SK-N-SH (cell line): ENCODE measurements around the gene TBC1D2B. TPM values are rescaled to one million over a fixed set of nuclear protein-coding genes. Genes with fewer than 3 reads are reported as not detected.

Source experiments
- CTCF ChIA-PET: fragments of 300-600, 350-600 bp; formaldehyde crosslinking; extraction: SDS; loops from one replicate; lab custom pipeline; 2021; lab: Yijun Ruan, JAX
- POLR2A ChIA-PET: fragments of 350-600 bp; sonication (Branson Sonifier 250); formaldehyde crosslinking; extraction: SDS; loops from one replicate; lab custom pipeline; 2020; ENCODE audit warnings: antibody characterized with exemption, inconsistent platforms; lab: Yijun Ruan, JAX
- DNase-seq: peaks from one replicate; pipeline ENCODE4 v3.0.0; 2012
- H2AFZ ChIP-seq: fragments of 200-600 bp; sonication (generic); 2 replicates; pipeline ENCODE4 v1.8.1; 2016; ENCODE audit warnings: antibody characterized with exemption, mild to moderate bottlenecking, low read depth
- H3F3A ChIP-seq: fragments of 200-600 bp; sonication (generic); replicated peaks from 2 replicates; pipeline ENCODE3; 2016; ENCODE audit warnings: antibody characterized with exemption, mild to moderate bottlenecking; ENCODE audit not compliant: insufficient read depth
- H3K27ac ChIP-seq, 2 experiments: fragments of 200-500 bp in 1 of 2; fragments of 200-600 bp in 1 of 2; sonication (Bioruptor generic) in 1 of 2; sonication (generic), shearing (Covaris generic) in 1 of 2; 2 replicates each; pipeline versions ENCODE4 v1.5.1 to v1.6.1; 2014 to 2016; ENCODE audit warnings: low read depth in 2 of 2, inconsistent platforms in 1 of 2, low read length in 1 of 2, mild to moderate bottlenecking in 1 of 2, mixed read lengths in 1 of 2
- H3K27me3 ChIP-seq: fragments of 200-600 bp; sonication (generic), shearing (Covaris generic); 2 replicates; pipeline ENCODE4 v1.6.1; 2016; ENCODE audit warnings: mixed run types; ENCODE audit not compliant: insufficient read depth
- H3K36me3 ChIP-seq, 2 experiments: fragments of 200-500 bp in 1 of 2; fragments of 200-600 bp in 1 of 2; sonication (Bioruptor generic) in 1 of 2; sonication (generic) in 1 of 2; replicated peaks in 1 of 2; 2 replicates each; pipeline versions ENCODE3 to v1.5.1; 2014 to 2016; ENCODE audit warnings: low read length in 1 of 2, mild to moderate bottlenecking in 1 of 2; ENCODE audit not compliant: insufficient read depth in 2 of 2, control insufficient read depth in 1 of 2
- H3K4me1 ChIP-seq, 2 experiments: fragments of 200-500 bp in 1 of 2; fragments of 200-600 bp in 1 of 2; sonication (Bioruptor generic) in 1 of 2; sonication (generic), shearing (Covaris generic) in 1 of 2; 2 replicates each; pipeline versions ENCODE4 v1.5.1 to v1.6.1; 2014 to 2016; ENCODE audit warnings: low read depth in 1 of 2, low read length in 1 of 2, mixed run types in 1 of 2; ENCODE audit not compliant: insufficient read depth in 2 of 2, control insufficient read depth in 1 of 2
- H3K4me2 ChIP-seq: fragments of 200-600 bp; sonication (generic), shearing (Covaris generic); 2 replicates; pipeline ENCODE4 v1.6.1; 2017; ENCODE audit warnings: mixed run types
- H3K4me3 ChIP-seq, 2 experiments: fragments of 200-500 bp in 1 of 2; fragments of 200-600 bp in 1 of 2; sonication (Bioruptor generic) in 1 of 2; sonication (generic), shearing (Covaris generic) in 1 of 2; 2 replicates each; pipeline versions ENCODE4 v1.5.1 to v1.8.1; 2014 to 2016; ENCODE audit warnings: low read depth in 2 of 2, inconsistent platforms in 1 of 2, low read length in 1 of 2, mild to moderate bottlenecking in 1 of 2, mixed read lengths in 1 of 2, moderate library complexity in 1 of 2
- H3K79me2 ChIP-seq: fragments of 200-600 bp; sonication (generic); 2 replicates; pipeline ENCODE4 v1.8.1; 2017; ENCODE audit warnings: mild to moderate bottlenecking; ENCODE audit not compliant: insufficient read depth
- H3K9ac ChIP-seq: fragments of 200-600 bp; sonication (generic); 2 replicates; pipeline ENCODE4 v1.6.1; 2017; ENCODE audit warnings: mixed run types
- H3K9me2 ChIP-seq: fragments of 200-600 bp; sonication (generic); 2 replicates; pipeline ENCODE4 v1.6.1; 2017; ENCODE audit warnings: mixed run types
- H3K9me3 ChIP-seq: fragments of 200-600 bp; sonication (generic); 2 replicates; pipeline ENCODE4 v1.6.1; 2017; ENCODE audit warnings: mixed run types, mild to moderate bottlenecking, moderate library complexity
- H4K20me1 ChIP-seq: fragments of 200-600 bp; sonication (generic); 2 replicates; pipeline ENCODE4 v1.6.1; 2017; ENCODE audit warnings: mild to moderate bottlenecking, mixed run types; ENCODE audit not compliant: insufficient read depth
- CHD2 ChIP-seq: fragments of 150-350 bp; IDR thresholded peaks from 2 replicates; pipeline ENCODE4 v1.6.1; 2018; ENCODE audit warnings: low read length; ENCODE audit not compliant: partially characterized antibody
- EP300 ChIP-seq, 2 experiments: IDR thresholded peaks; 2 replicates each; pipeline versions ENCODE4 v1.4.0 to v1.6.1; 2012; ENCODE audit warnings: borderline replicate concordance in 1 of 2, low read depth in 1 of 2, low read length in 1 of 2
- EZH2phosphoT487 ChIP-seq: fragments of 200-600 bp; sonication (generic); IDR thresholded peaks from 2 replicates; pipeline ENCODE4 v1.6.1; 2017; ENCODE audit warnings: low read depth, mixed run types, mild to moderate bottlenecking, antibody characterized with exemption, moderate library complexity, borderline replicate concordance
- FOSL2 ChIP-seq: IDR thresholded peaks from 2 replicates; pipeline ENCODE4 v1.4.0; 2012; ENCODE audit warnings: low read depth, mild to moderate bottlenecking, moderate library complexity, borderline replicate concordance
- JUND ChIP-seq: IDR thresholded peaks from 2 replicates; pipeline ENCODE4 v1.4.0; 2012
- POLR2AphosphoS5 ChIP-seq: IDR thresholded peaks from 2 replicates; pipeline ENCODE4 v1.6.1; 2012; ENCODE audit warnings: low read depth, low read length
- RCOR1 ChIP-seq: fragments of 150-350 bp; IDR thresholded peaks from 2 replicates; pipeline ENCODE4 v1.6.1; 2017; ENCODE audit warnings: antibody characterized with exemption, low read length
- SIN3A ChIP-seq: IDR thresholded peaks from 2 replicates; pipeline ENCODE4 v1.6.1; 2012; ENCODE audit warnings: low read depth, mild to moderate bottlenecking, low read length, moderate library complexity, borderline replicate concordance
- SMC3 ChIP-seq: IDR thresholded peaks from 2 replicates; pipeline ENCODE4 v1.6.1; 2012; ENCODE audit warnings: low read depth, low read length, improper control_type of control experiment
- TAF1 ChIP-seq: IDR thresholded peaks from 2 replicates; pipeline ENCODE4 v1.6.1; 2012; ENCODE audit warnings: low read depth, mild to moderate bottlenecking, low read length, moderate library complexity, borderline replicate concordance
- TCF12 ChIP-seq: IDR thresholded peaks from 2 replicates; pipeline ENCODE4 v1.4.0; 2012
- WGBS: methylation state at CpG from one replicate; pipeline ENCODE4 v1.1.6; 2017; ENCODE audit warnings: low lambda C conversion rate; 5-methylcytosine and 5-hydroxymethylcytosine counted together
- polyA plus RNA-seq, 3 experiments: library from polyadenylated mRNA; depleted of rRNA; stranded (reverse); fragments of >200 nt; gene quantifications; 2 replicates each; pipeline ENCODE4 v1.2.3, GENCODE V29; 2012
- TF ChIP-seq, protein P1 (sequence below): IDR thresholded peaks from 2 replicates; pipeline ENCODE4 v1.4.0; 2012; ENCODE audit warnings: low read depth
- TF ChIP-seq, protein P2 (sequence below): IDR thresholded peaks from 2 replicates; pipeline ENCODE4 v1.4.0; 2012; ENCODE audit warnings: low read depth, borderline replicate concordance
- TF ChIP-seq, protein P3 (sequence below): fragments of 200-600 bp; sonication (generic); IDR thresholded peaks from 2 replicates; pipeline ENCODE4 v1.6.1; 2017; ENCODE audit warnings: antibody characterized with exemption, mild to moderate bottlenecking, moderate library complexity

TBC1D2B gene
- polyA plus RNA-seq, 1 of the 3 experiments (the other 2 are of a cell fraction) = 19.0 TPM

DNA sequence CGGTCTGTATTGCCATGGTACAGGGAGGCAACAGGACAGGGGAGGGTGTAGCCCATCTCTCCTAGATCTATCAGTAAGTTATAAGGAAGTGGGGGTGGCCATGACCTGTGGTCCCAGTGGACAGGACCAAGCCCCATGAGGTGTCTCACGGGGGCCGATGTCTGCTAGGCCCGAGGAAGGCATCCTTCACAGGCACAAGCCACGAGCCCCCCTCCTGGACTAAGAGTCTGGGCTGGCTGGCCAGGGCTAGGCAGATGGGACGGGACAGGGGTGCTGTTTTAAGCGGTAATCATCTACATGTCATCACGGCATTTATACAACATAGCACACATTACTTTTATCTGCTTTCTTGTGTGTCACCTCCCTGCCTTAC lies 2.6 kb upstream of the TBC1D2B start:
- CTCF ChIA-PET = interaction anchor here (0.9 to 1.5 kb wide), 3 partner anchors 13 to 113 kb away, joined by 3 to 4 read pairs (median 4); no protein-coding TSS in a partner anchor
- no peaks in the 10 kb centered on the region for H3K9me3 ChIP-seq
- DNase-seq = no peak
- H2AFZ ChIP-seq = no peak overlapping the region
- WGBS = 91% methylated on average over 5 of the region's 8 CpGs
- H4K20me1 ChIP-seq = no peaks in the 10 kb centered on the region
- no peaks in the 10 kb centered on the region for H3K27me3 ChIP-seq
- TF ChIP-seq FOSL2 = no peak
- TF ChIP-seq TAF1 = no peak
- TF ChIP-seq EP300 (IDR thresholded peaks at IDR 0.05; ENCODE audit: borderline replicate concordance in 1 of 2, low read depth in 1 of 2, low read length in 1 of 2) = no peak
- no peak for TF ChIP-seq CHD2
- TF ChIP-seq, protein P1, sequence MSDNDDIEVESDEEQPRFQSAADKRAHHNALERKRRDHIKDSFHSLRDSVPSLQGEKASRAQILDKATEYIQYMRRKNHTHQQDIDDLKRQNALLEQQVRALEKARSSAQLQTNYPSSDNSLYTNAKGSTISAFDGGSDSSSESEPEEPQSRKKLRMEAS = no peak
- no peak for TF ChIP-seq EZH2phosphoT487
- no peak for TF ChIP-seq JUND
- TF ChIP-seq, protein P2, sequence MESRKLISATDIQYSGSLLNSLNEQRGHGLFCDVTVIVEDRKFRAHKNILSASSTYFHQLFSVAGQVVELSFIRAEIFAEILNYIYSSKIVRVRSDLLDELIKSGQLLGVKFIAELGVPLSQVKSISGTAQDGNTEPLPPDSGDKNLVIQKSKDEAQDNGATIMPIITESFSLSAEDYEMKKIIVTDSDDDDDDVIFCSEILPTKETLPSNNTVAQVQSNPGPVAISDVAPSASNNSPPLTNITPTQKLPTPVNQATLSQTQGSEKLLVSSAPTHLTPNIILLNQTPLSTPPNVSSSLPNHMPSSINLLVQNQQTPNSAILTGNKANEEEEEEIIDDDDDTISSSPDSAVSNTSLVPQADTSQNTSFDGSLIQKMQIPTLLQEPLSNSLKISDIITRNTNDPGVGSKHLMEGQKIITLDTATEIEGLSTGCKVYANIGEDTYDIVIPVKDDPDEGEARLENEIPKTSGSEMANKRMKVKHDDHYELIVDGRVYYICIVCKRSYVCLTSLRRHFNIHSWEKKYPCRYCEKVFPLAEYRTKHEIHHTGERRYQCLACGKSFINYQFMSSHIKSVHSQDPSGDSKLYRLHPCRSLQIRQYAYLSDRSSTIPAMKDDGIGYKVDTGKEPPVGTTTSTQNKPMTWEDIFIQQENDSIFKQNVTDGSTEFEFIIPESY = no peak
- no peak for TF ChIP-seq RCOR1
- TF ChIP-seq, all 33 proteins: peak for 0
- H3F3A ChIP-seq = peaks cover 21% of the 10 kb centered on the region
- no peaks in the 10 kb centered on the region for H3K9me2 ChIP-seq
- POLR2A ChIA-PET = no interaction called here
- H3K4me2 ChIP-seq = no peak overlapping the region
- peaks cover 19% of the 10 kb centered on the region for H3K79me2 ChIP-seq
- H3K36me3 ChIP-seq = no peaks in the 10 kb centered on the region
- H3K4me1 ChIP-seq = peaks cover 0 to 36% of the 10 kb centered on the region in 2 experiments; a peak in 2 of 4 replicates
- H3K27ac ChIP-seq = no peak overlapping the region
- no peak overlapping the region for H3K9ac ChIP-seq
- H3K4me3 ChIP-seq = no peak overlapping the region

DNA sequence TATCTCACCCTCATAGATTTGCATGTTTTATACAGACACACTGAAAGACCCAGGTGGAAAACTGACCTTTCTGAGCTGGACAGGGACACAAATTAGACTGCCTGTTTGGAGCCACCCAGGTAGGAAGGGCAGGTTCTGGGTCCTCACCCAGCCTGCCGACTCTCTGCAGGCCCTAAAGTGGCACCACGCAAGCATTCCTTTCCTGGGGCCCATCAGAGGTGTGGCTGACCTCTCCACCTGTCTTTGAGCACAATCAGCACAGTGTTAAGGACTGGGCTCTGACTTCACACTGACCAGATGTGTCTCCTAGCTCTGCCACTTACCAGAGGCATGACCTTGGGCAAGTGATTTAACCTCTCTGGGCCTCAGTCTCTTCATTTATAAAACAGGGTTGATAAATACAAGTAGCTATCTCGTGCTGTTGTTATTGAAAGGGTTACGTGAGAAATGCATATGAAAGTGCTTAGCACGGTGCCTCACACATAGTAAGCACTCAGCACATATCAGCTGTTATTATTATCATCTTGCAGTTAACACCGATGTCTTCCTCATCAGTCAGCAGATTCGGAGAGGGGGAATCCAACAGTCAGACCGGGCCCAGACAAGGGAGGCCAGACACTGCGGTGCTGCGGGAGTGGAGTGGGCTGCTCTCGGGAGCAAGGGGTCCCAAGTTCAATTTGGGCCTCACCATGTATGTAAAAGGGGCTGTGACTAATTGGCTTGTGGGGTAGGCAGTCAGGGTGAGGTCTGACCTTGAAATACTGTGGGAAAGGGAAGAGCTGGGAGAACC lies 2.0 kb upstream of the TBC1D2B start:
- H3K4me3 ChIP-seq = no peak overlapping the region
- no peaks in the 10 kb centered on the region for H3K9me3 ChIP-seq
- peaks cover 0 to 33% of the 10 kb centered on the region in 2 experiments; a peak in 1 of 4 replicates for H3K4me1 ChIP-seq
- CTCF ChIA-PET = interaction anchor here (0.9 to 1.4 kb wide), 2 partner anchors 12 to 113 kb away, joined by 3 to 4 read pairs; no protein-coding TSS in a partner anchor
- no peak overlapping the region for H3K9ac ChIP-seq
- 84% methylated on average over 11 of the region's 11 CpGs for WGBS
- H4K20me1 ChIP-seq = no peaks in the 10 kb centered on the region
- TF ChIP-seq SIN3A (no peak), SMC3 (no peak), POLR2AphosphoS5 (no peak), JUND (no peak), TCF12 (no peak)
- TF ChIP-seq, protein P3, sequence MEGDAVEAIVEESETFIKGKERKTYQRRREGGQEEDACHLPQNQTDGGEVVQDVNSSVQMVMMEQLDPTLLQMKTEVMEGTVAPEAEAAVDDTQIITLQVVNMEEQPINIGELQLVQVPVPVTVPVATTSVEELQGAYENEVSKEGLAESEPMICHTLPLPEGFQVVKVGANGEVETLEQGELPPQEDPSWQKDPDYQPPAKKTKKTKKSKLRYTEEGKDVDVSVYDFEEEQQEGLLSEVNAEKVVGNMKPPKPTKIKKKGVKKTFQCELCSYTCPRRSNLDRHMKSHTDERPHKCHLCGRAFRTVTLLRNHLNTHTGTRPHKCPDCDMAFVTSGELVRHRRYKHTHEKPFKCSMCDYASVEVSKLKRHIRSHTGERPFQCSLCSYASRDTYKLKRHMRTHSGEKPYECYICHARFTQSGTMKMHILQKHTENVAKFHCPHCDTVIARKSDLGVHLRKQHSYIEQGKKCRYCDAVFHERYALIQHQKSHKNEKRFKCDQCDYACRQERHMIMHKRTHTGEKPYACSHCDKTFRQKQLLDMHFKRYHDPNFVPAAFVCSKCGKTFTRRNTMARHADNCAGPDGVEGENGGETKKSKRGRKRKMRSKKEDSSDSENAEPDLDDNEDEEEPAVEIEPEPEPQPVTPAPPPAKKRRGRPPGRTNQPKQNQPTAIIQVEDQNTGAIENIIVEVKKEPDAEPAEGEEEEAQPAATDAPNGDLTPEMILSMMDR = no peak
- peaks cover 25% of the 10 kb centered on the region for H3K79me2 ChIP-seq
- POLR2A ChIA-PET = no interaction called here
- no peak for DNase-seq
- no peaks in the 10 kb centered on the region for H3K9me2 ChIP-seq
- no peak overlapping the region for H3K27ac ChIP-seq
- no peaks in the 10 kb centered on the region for H3K27me3 ChIP-seq
- peaks cover 0 to 4% of the 10 kb centered on the region in 2 experiments for H3K36me3 ChIP-seq
- no peak overlapping the region for H2AFZ ChIP-seq
- no peak overlapping the region for H3K4me2 ChIP-seq
- H3F3A ChIP-seq = peaks cover 27% of the 10 kb centered on the region
